SU-DHL-6 (cell line): ENCODE measurements around the gene EVX2.

ENCODE experiments used
- EZH2phosphoT487 ChIP-seq: fragments of 200-600 bp; sonication (generic), shearing (Covaris generic); conservative IDR thresholded peaks from 2 replicates; pipeline ENCODE4 v1.6.1; 2018; ENCODE audit warnings: mild to moderate bottlenecking, antibody characterized with exemption, low read length, moderate library complexity, mixed read lengths
- TF ChIP-seq, protein P1 (sequence below): fragments of 200-600 bp; sonication (generic); IDR thresholded peaks from one replicate; pipeline ENCODE4 v1.5.1; 2017; ENCODE audit warnings: antibody characterized with exemption, mild to moderate bottlenecking, low read length, moderate library complexity; ENCODE audit not compliant: insufficient read depth, poor library complexity, severe bottlenecking

DNA sequence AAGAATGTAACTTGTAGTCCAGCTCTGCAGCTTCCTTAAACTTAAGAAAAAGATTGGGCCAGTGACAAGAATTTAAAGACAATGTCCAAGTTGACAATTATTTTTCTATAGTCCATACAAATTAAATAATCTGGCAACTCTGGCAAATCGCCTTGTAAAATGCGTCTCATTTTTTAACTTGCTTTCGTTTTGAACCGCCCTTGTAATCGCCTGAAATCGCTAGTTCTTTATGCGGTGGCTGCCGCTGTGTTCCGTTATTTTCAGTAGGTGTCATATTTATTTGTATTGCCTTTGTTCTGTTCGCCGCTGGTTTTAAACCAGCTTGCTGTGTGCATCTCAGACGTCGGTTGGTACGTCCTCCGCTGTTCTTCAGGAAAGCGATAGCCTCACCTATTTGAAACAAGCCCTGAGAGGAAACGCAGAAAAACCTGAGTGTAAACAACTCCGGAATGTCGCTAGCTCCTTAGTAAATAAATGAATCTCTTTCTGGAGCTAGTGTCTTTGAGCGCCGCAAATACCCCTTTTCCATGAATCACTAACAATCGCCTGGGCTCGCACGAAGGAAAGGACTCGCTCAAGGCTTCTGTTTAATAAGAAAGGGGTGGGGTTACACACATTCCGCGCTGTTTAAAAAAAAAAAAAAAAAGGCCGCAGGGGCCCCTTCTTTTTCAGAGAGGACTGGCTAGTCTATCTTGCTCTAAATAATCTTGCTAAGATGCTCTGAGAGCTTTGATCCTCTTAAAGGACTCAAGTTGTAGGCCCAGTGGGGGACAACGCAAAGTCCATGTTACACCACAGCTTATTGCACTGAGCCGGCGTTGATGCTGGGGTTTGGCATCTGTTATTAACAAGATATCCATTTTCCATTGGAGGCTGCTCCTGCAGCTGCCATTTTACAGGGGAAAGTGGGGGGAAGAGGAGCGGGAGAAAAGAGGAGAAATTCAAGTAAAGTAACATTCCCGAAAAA is 48.7 kb upstream of the EVX2 start:
- TF ChIP-seq, protein P1, sequence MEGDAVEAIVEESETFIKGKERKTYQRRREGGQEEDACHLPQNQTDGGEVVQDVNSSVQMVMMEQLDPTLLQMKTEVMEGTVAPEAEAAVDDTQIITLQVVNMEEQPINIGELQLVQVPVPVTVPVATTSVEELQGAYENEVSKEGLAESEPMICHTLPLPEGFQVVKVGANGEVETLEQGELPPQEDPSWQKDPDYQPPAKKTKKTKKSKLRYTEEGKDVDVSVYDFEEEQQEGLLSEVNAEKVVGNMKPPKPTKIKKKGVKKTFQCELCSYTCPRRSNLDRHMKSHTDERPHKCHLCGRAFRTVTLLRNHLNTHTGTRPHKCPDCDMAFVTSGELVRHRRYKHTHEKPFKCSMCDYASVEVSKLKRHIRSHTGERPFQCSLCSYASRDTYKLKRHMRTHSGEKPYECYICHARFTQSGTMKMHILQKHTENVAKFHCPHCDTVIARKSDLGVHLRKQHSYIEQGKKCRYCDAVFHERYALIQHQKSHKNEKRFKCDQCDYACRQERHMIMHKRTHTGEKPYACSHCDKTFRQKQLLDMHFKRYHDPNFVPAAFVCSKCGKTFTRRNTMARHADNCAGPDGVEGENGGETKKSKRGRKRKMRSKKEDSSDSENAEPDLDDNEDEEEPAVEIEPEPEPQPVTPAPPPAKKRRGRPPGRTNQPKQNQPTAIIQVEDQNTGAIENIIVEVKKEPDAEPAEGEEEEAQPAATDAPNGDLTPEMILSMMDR: no peak
- TF ChIP-seq EZH2phosphoT487: no peak
